Neuronal stem cell (in vitro differentiated cells): Measurements from ENCODE around the gene GALNT1.

Experiments
- DNase-seq: peaks from one replicate; pipeline ENCODE4 v3.0.0-alpha.2; 2013; ENCODE audit warnings: low spot score
- H2AFZ ChIP-seq: one replicate; pipeline ENCODE4 v1.6.1; 2013; ENCODE audit warnings: mild to moderate bottlenecking, low read length, inconsistent platforms
- H2AK5ac ChIP-seq: 2 replicates; pipeline ENCODE4 v1.6.1; 2013; ENCODE audit warnings: low read depth, mild to moderate bottlenecking, inconsistent platforms, low read length, moderate library complexity, mixed read lengths
- H2BK120ac ChIP-seq: 2 replicates; pipeline ENCODE4 v1.6.1; 2013; ENCODE audit warnings: low read depth, mild to moderate bottlenecking, inconsistent platforms, low read length, moderate library complexity, mixed read lengths
- H2BK12ac ChIP-seq: one replicate; pipeline ENCODE4 v1.6.1; 2013; ENCODE audit warnings: low read length, inconsistent platforms
- H2BK15ac ChIP-seq: 2 replicates; pipeline ENCODE4 v1.6.1; 2013; ENCODE audit warnings: mild to moderate bottlenecking, low read length, inconsistent platforms, mixed read lengths
- H2BK5ac ChIP-seq: one replicate; pipeline ENCODE4 v1.6.1; 2013; ENCODE audit warnings: inconsistent platforms, mild to moderate bottlenecking, low read length, moderate library complexity
- H3K14ac ChIP-seq: one replicate; pipeline ENCODE4 v1.6.1; 2013; ENCODE audit warnings: low read length, inconsistent platforms
- H3K18ac ChIP-seq: 2 replicates; pipeline ENCODE4 v1.6.1; 2013; ENCODE audit warnings: low read length, inconsistent platforms
- H3K23ac ChIP-seq: 2 replicates; pipeline ENCODE4 v1.6.1; 2013; ENCODE audit warnings: low read depth, mild to moderate bottlenecking, mixed read lengths, low read length, inconsistent platforms; ENCODE audit not compliant: poor library complexity
- H3K27ac ChIP-seq: replicated peaks from 3 replicates; pipeline ENCODE4 v1.5.1; 2013; ENCODE audit warnings: low read length, inconsistent platforms
- H3K27me3 ChIP-seq, 3 experiments: 2 replicates each; pipeline ENCODE4 v1.6.1; 2013; ENCODE audit warnings: low read length in 3 of 3, mild to moderate bottlenecking in 2 of 3, inconsistent platforms in 1 of 3, low read depth in 1 of 3, mixed read lengths in 1 of 3, moderate library complexity in 1 of 3; ENCODE audit not compliant: control insufficient read depth in 3 of 3, insufficient read depth in 3 of 3
- H3K36me3 ChIP-seq, 2 donors: replicated peaks in 1 of 2; 2 replicates each; pipeline ENCODE4 v1.6.1; 2013; ENCODE audit warnings: low read length in 2 of 2; ENCODE audit not compliant: control insufficient read depth in 2 of 2, insufficient read depth in 2 of 2
- H3K4ac ChIP-seq: 2 replicates; pipeline ENCODE4 v1.6.1; 2013; ENCODE audit warnings: inconsistent platforms, mild to moderate bottlenecking, low read length, moderate library complexity
- H3K4me1 ChIP-seq, 2 donors: 1 replicate in 1 of 2; 2 replicates in 1 of 2; pipeline ENCODE4 v1.6.1; 2013; ENCODE audit warnings: low read length in 2 of 2, low read depth in 1 of 2; ENCODE audit not compliant: control insufficient read depth in 2 of 2, insufficient read depth in 1 of 2
- H3K4me2 ChIP-seq: one replicate; pipeline ENCODE4 v1.6.1; 2013; ENCODE audit warnings: mild to moderate bottlenecking, low read length, inconsistent platforms; ENCODE audit not compliant: insufficient read depth, poor library complexity, severe bottlenecking
- H3K4me3 ChIP-seq, 2 donors: 2 replicates each; pipeline ENCODE4 v1.5.1; 2013; ENCODE audit warnings: low read length in 2 of 2, mild to moderate bottlenecking in 2 of 2, inconsistent platforms in 1 of 2, moderate library complexity in 1 of 2
- H3K79me1 ChIP-seq: one replicate; pipeline ENCODE4 v1.6.1; 2013; ENCODE audit warnings: low read depth, mild to moderate bottlenecking, inconsistent platforms, low read length, moderate library complexity
- H3K9ac ChIP-seq: one replicate; pipeline ENCODE4 v1.6.1; 2013; ENCODE audit warnings: mild to moderate bottlenecking, low read depth, low read length, inconsistent platforms; ENCODE audit not compliant: poor library complexity
- H3K9me3 ChIP-seq, 2 donors: replicated peaks in 1 of 2; 2 replicates each; pipeline versions ENCODE3 to v1.6.1; 2013; ENCODE audit warnings: low read length in 2 of 2, mild to moderate bottlenecking in 2 of 2, inconsistent platforms in 1 of 2, low read depth in 1 of 2, mixed read lengths in 1 of 2, moderate library complexity in 1 of 2; ENCODE audit not compliant: control insufficient read depth in 2 of 2, insufficient read depth in 1 of 2
- H4K8ac ChIP-seq: one replicate; pipeline ENCODE4 v1.6.1; 2013; ENCODE audit warnings: low read depth, mild to moderate bottlenecking, inconsistent platforms, low read length, moderate library complexity
- H4K91ac ChIP-seq: one replicate; pipeline ENCODE4 v1.6.1; 2013; ENCODE audit warnings: low read length, low read depth, mild to moderate bottlenecking, inconsistent platforms; ENCODE audit not compliant: poor library complexity
- WGBS, 2 donors: extraction: QIAGEN DNeasy Blood & Tissue Kit; methylation state at CpG; one replicate each; pipeline ENCODE4 v1.1.7; 2013; ENCODE audit warnings: missing lambda C conversion rate in 2 of 2, mixed read lengths in 1 of 2; ENCODE audit not compliant: insufficient read length in 2 of 2, insufficient replicate concordance in 1 of 2; ENCODE audit errors: extremely low coverage in 2 of 2; 5-methylcytosine and 5-hydroxymethylcytosine counted together

GALNT1 gene

GRCh38 chr18:35703043-35703688, 121.6 kb downstream of the GALNT1 start:
- Histone ChIP-seq H3K79me1 (no peaks in the 10 kb centered on the region), H3K27ac (no peak overlapping the region), H3K4ac (no peak overlapping the region), H3K4me3 (no peak overlapping the region), H3K36me3 (peaks cover 2 to 66% of the 10 kb centered on the region in 2 donors), H2BK12ac (no peak overlapping the region), H4K91ac (no peak overlapping the region), H3K9ac (no peak overlapping the region), H2BK15ac (no peak overlapping the region), H2BK5ac (no peak overlapping the region), H3K4me2 (no peak overlapping the region), H3K18ac (no peak overlapping the region), H3K23ac (no peak overlapping the region), H2AK5ac (no peak overlapping the region), H3K4me1 (no peaks in the 10 kb centered on the region), H4K8ac (no peak overlapping the region), H2AFZ (no peak overlapping the region), H3K27me3 (no peaks in the 10 kb centered on the region), H2BK120ac (no peak overlapping the region), H3K14ac (no peak overlapping the region), H3K9me3 (no peaks in the 10 kb centered on the region)
- no peak for DNase-seq

- no peak overlapping the region for H3K27ac ChIP-seq
- WGBS, 2 donors, result no CpG with 5 or more reads among the region's 10 CpGs
These were observed 124.4 kb downstream of the GALNT1 start for GRCh38 chr18:35705988-35706387.

GRCh38 chr18:35707247-35707646, 125.7 kb downstream of the GALNT1 start:
- no peaks in the 10 kb centered on the region for H3K27me3 ChIP-seq
- WGBS, 2 donors, result no CpG with 5 or more reads among the region's 2 CpGs
- peaks cover 2 to 77% of the 10 kb centered on the region in 2 donors for H3K36me3 ChIP-seq
- DNase-seq, result no peak
- no peak overlapping the region for H2BK15ac ChIP-seq
- H2AK5ac ChIP-seq, result no peak overlapping the region
- no peak overlapping the region for H2BK120ac ChIP-seq
- no peaks in the 10 kb centered on the region for H3K9me3 ChIP-seq
- H3K9ac ChIP-seq, result no peak overlapping the region
- H2AFZ ChIP-seq, result no peak overlapping the region
- H3K79me1 ChIP-seq, result no peaks in the 10 kb centered on the region
- no peak overlapping the region for H3K4me3 ChIP-seq
- no peak overlapping the region for H2BK5ac ChIP-seq
- H3K27ac ChIP-seq, result no peak overlapping the region
- H3K18ac ChIP-seq, result no peak overlapping the region
- no peak overlapping the region for H3K23ac ChIP-seq
- no peak overlapping the region for H4K8ac ChIP-seq
- no peak overlapping the region for H3K4me2 ChIP-seq
- H4K91ac ChIP-seq, result no peak overlapping the region
- H3K14ac ChIP-seq, result no peak overlapping the region
- H2BK12ac ChIP-seq, result no peak overlapping the region
- no peaks in the 10 kb centered on the region for H3K4me1 ChIP-seq
- H3K4ac ChIP-seq, result no peak overlapping the region

More at GRCh38 chr18:35705988-35706387, 124.4 kb downstream of the GALNT1 start:
- Histone ChIP-seq H3K9ac (no peak overlapping the region), H3K4me2 (no peak overlapping the region), H3K36me3 (peaks cover 2 to 71% of the 10 kb centered on the region in 2 donors), H2BK15ac (no peak overlapping the region), H3K27me3 (no peaks in the 10 kb centered on the region), H3K4me3 (no peak overlapping the region), H3K79me1 (no peaks in the 10 kb centered on the region), H2BK12ac (no peak overlapping the region), H3K4ac (no peak overlapping the region), H2AK5ac (no peak overlapping the region), H3K23ac (no peak overlapping the region), H2BK5ac (no peak overlapping the region), H4K91ac (no peak overlapping the region), H2AFZ (no peak overlapping the region), H3K9me3 (no peaks in the 10 kb centered on the region), H4K8ac (no peak overlapping the region), H3K18ac (no peak overlapping the region), H2BK120ac (no peak overlapping the region), H3K14ac (no peak overlapping the region), H3K4me1 (no peaks in the 10 kb centered on the region)
- no peak for DNase-seq

- Histone ChIP-seq H3K4me2 (no peak overlapping the region), H2AK5ac (no peak overlapping the region), H3K27ac (no peak overlapping the region), H4K8ac (no peak overlapping the region), H3K14ac (no peak overlapping the region), H3K9ac (no peak overlapping the region), H2BK12ac (no peak overlapping the region), H3K27me3 (no peaks in the 10 kb centered on the region), H4K91ac (no peak overlapping the region), H3K4me3 (no peak overlapping the region), H2AFZ (no peak overlapping the region), H2BK120ac (no peak overlapping the region), H3K9me3 (no peaks in the 10 kb centered on the region), H2BK15ac (no peak overlapping the region), H3K23ac (no peak overlapping the region), H3K79me1 (no peaks in the 10 kb centered on the region), H2BK5ac (no peak overlapping the region), H3K18ac (no peak overlapping the region), H3K36me3 (peaks cover 2 to 79% of the 10 kb centered on the region in 2 donors), H3K4ac (no peak overlapping the region), H3K4me1 (no peaks in the 10 kb centered on the region)
- WGBS, 2 donors, result no CpG with 5 or more reads among the region's 6 CpGs
- no peak for DNase-seq
These were observed 126.1 kb downstream of the GALNT1 start for GRCh38 chr18:35707674-35708073.
